RKO (cell line): Measurements from ENCODE around the gene SPINK7.

Experiments used
- DNase-seq: peaks from one replicate; pipeline ENCODE4 v3.0.0-alpha.2; 2016; ENCODE audit warnings: low spot score

The SPINK7 gene

DNA sequence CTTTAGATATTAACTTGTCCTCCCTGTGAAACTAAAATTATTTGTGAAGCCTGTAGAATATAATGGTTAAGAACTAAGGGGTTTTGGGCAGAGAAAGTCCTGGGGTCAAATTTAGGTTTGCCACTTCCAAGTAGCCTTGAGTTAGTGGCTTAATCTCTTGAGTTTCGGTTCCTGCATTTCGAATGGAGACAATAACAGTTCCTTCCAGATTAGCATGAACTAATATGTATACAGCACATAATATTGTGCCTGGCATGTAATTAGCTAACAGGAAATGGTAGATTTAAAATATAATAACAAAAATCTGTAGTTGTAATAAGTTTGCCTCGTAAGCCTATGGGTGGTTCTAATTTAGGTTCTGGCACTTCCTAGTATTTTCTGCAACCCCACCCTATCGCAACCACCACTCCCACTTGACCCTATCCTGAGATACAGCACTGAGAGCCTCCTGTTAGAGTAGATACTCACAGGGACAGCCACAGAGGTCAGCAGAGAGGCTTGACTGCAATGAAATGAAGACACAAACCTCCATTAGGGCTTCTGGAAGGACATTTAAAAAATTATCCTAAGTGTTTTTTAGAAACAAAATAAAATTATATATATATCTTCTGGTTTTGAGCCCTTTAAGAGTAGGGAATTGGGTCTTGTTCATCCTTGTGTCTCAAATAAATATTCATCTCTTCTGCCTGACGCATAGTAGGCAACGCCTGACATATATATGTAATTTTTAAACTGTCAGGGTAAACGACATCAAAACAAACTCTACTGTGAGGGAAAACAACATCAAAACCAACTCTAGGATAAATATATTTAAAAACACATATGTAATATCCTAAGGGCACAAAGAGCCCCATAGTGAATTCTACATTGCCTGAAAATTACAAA is 31.6 kb downstream of the SPINK7 start:
- DNase-seq: no peak

DNA sequence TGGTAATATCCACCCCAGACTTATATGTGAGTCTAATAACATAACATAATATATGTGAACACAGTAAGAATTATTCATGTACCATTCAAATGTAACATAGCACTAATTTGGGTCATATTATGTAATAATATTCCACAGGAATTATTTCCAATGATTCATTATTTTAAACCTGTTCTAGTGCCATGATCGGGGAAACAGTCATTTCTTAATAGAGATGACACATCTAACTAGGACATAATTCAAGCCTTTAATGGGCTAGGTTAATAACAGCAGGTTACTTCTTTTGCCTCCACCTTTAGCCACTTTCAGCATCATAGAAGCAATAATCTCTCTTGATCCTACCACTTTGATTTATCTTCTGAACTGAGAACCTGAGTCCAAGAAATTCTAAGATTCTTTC is 35.5 kb downstream of the SPINK7 start:
- no peak for DNase-seq

DNA sequence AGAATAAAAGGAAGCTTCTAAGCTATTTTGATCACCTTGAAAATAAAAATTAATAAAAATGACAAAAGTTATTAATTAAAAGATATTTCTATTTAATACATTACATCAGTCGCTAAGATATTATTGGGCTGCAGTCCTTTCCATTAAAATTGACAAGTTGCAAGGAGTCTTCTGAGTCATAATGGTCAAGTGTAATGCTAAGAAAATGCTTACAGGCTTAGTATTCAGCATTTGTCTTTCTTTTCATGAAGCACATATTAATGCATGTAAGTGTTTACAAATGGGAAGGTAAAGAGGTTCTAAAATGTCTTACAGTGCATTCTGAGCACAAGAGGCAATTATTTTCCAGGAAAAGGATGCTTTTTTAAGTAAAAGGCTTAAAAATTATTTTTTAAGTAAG is 40.5 kb downstream of the SPINK7 start:
- no peak for DNase-seq

DNA sequence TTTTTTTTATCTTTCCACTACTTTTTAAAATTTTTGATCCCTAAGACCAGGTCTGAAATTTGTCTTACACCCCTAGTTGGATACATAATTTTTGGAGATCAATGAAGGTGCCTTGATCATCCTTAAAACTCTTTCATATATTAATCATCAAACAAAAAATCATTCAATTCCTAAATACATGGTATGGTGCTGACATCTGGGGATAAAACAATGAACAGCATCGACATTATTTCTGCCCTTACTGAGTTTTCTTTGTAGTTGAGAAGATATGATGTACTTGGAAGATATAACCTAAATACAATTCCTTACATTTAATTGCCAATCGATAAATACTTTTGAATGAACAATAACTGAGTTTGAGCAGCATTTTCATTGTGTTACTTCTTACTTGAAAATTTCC is 41.4 kb downstream of the SPINK7 start:
- DNase-seq: no peak

DNA sequence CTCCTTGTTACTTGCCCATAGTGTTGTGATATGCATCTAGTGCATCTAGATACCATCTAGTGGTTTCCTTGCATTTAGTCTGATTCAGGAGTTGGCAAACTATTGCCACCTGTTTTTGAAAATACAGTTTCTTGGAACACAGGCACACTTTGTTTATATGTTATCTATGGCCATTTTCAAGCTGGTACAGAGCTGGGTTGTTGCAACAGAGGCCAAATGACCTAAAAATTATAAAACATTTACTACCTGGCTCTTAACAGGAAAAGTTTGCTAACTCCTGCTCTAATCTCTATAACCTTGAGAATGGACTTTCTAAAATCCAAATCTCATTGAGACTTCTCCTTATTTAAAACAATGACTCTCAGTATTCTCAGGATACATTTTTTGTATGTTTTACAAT is 52.1 kb downstream of the SPINK7 start:
- no peak for DNase-seq
